DOHH2 (cell line): ENCODE results near the gene EOGT.

Experiments
- H3F3A ChIP-seq: fragments of 200-600 bp; sonication (generic), shearing (Covaris generic); 2 replicates; pipeline ENCODE4 v1.6.0; 2016; ENCODE audit warnings: antibody characterized with exemption, mild to moderate bottlenecking; ENCODE audit not compliant: control insufficient read depth, insufficient read depth
- H3K27ac ChIP-seq: fragments of 200-600 bp; sonication (generic); 2 replicates; pipeline ENCODE4 v1.5.1; 2014; ENCODE audit warnings: low read depth, mild to moderate bottlenecking, low read length, moderate library complexity
- H3K27me3 ChIP-seq: fragments of 200-600 bp; sonication (generic); 2 replicates; pipeline ENCODE4 v1.6.1; 2014; ENCODE audit warnings: mild to moderate bottlenecking, low read length, mixed read lengths; ENCODE audit not compliant: control insufficient read depth
- H3K36me3 ChIP-seq: fragments of 200-600 bp; sonication (generic); 2 replicates; pipeline ENCODE4 v1.6.1; 2014; ENCODE audit warnings: mild to moderate bottlenecking, low read length, moderate library complexity, mixed read lengths; ENCODE audit not compliant: control insufficient read depth
- H3K4me1 ChIP-seq: fragments of 200-600 bp; sonication (generic); 2 replicates; pipeline ENCODE4 v1.6.1; 2014; ENCODE audit warnings: mild to moderate bottlenecking, low read length, mixed read lengths; ENCODE audit not compliant: control insufficient read depth
- H3K4me2 ChIP-seq: fragments of 200-600 bp; sonication (generic); 2 replicates; pipeline ENCODE4 v1.6.0; 2014; ENCODE audit warnings: mild to moderate bottlenecking, low read length, moderate library complexity
- H3K4me3 ChIP-seq: fragments of 200-600 bp; sonication (generic); 2 replicates; pipeline ENCODE4 v1.5.1; 2014; ENCODE audit warnings: mild to moderate bottlenecking, low read length, mixed read lengths
- H3K79me2 ChIP-seq: fragments of 200-600 bp; sonication (generic); 2 replicates; pipeline ENCODE4 v1.6.1; 2014; ENCODE audit warnings: mild to moderate bottlenecking, low read length, mixed read lengths; ENCODE audit not compliant: control insufficient read depth
- H3K9me2 ChIP-seq: fragments of 200-600 bp; sonication (generic); replicated peaks from 2 replicates; pipeline ENCODE4 v1.6.1; 2014; ENCODE audit warnings: mild to moderate bottlenecking, low read length, mixed read lengths; ENCODE audit not compliant: control insufficient read depth
- H3K9me3 ChIP-seq: fragments of 200-600 bp; sonication (generic); 2 replicates; pipeline ENCODE4 v1.6.1; 2014; ENCODE audit warnings: antibody characterized with exemption, low read length, mixed read lengths; ENCODE audit not compliant: control insufficient read depth, insufficient read depth
- H4K20me1 ChIP-seq: fragments of 200-600 bp; sonication (generic); 2 replicates; pipeline ENCODE4 v1.6.0; 2014; ENCODE audit warnings: low read depth, mild to moderate bottlenecking, antibody characterized with exemption, low read length, moderate library complexity; ENCODE audit not compliant: control insufficient read depth, insufficient read depth
- CTCF ChIP-seq: fragments of 200-600 bp; sonication (generic); IDR thresholded peaks from one replicate; pipeline ENCODE4 v1.5.1; 2014; ENCODE audit warnings: antibody characterized with exemption, mild to moderate bottlenecking, low read depth, low read length; ENCODE audit not compliant: poor library complexity, severe bottlenecking
- EZH2phosphoT487 ChIP-seq: fragments of 200-600 bp; sonication (generic); IDR thresholded peaks from 2 replicates; pipeline ENCODE4 v1.6.1; 2017; ENCODE audit warnings: borderline replicate concordance, mild to moderate bottlenecking, antibody characterized with exemption, low read length, moderate library complexity, mixed read lengths

EOGT gene

GRCh38 chr3:69011096-69011730 lies 2.3 kb downstream of the EOGT start:
- TF ChIP-seq EZH2phosphoT487 (no peak), CTCF (no peak)
- H3K9me3 ChIP-seq = no peaks in the 10 kb centered on the region
- peaks cover 27% of the 10 kb centered on the region for H3K4me1 ChIP-seq
- H3K79me2 ChIP-seq = no peaks in the 10 kb centered on the region; the same call in 1 of the 2 replicates
- H3K9me2 ChIP-seq = no peaks in the 10 kb centered on the region
- no peak overlapping the region for H3K4me2 ChIP-seq
- no peak overlapping the region for H3K27ac ChIP-seq
- no peak overlapping the region for H3K4me3 ChIP-seq
- no peaks in the 10 kb centered on the region for H3F3A ChIP-seq
- H4K20me1 ChIP-seq = no peaks in the 10 kb centered on the region; the same call in 1 of the 2 replicates
- H3K36me3 ChIP-seq = peaks cover 7% of the 10 kb centered on the region; the same call in 1 of the 2 replicates
- no peaks in the 10 kb centered on the region for H3K27me3 ChIP-seq

GRCh38 chr3:69009559-69010410 lies 3.7 kb downstream of the EOGT start:
- peaks cover 17% of the 10 kb centered on the region for H3K4me1 ChIP-seq
- H3K27me3 ChIP-seq = no peaks in the 10 kb centered on the region
- H3K27ac ChIP-seq = no peak overlapping the region
- no peaks in the 10 kb centered on the region for H3F3A ChIP-seq
- peaks cover 7% of the 10 kb centered on the region; the same call in 1 of the 2 replicates for H3K36me3 ChIP-seq
- H4K20me1 ChIP-seq = no peaks in the 10 kb centered on the region; the same call in 1 of the 2 replicates
- H3K79me2 ChIP-seq = no peaks in the 10 kb centered on the region; the same call in 1 of the 2 replicates
- H3K4me2 ChIP-seq = no peak overlapping the region
- TF ChIP-seq EZH2phosphoT487 = no peak
- TF ChIP-seq CTCF = no peak
- H3K9me2 ChIP-seq = no peaks in the 10 kb centered on the region
- no peak overlapping the region for H3K4me3 ChIP-seq
- H3K9me3 ChIP-seq = no peaks in the 10 kb centered on the region

GRCh38 chr3:69008980-69009379 lies 4.5 kb downstream of the EOGT start:
- Histone ChIP-seq H3K4me1 (peaks cover 9% of the 10 kb centered on the region), H3K27me3 (no peaks in the 10 kb centered on the region), H3K9me2 (no peaks in the 10 kb centered on the region), H3K4me2 (no peak overlapping the region), H3K27ac (no peak overlapping the region), H4K20me1 (no peaks in the 10 kb centered on the region; the same call in 1 of the 2 replicates), H3K79me2 (no peaks in the 10 kb centered on the region), H3K36me3 (peaks cover 8% of the 10 kb centered on the region; the same call in 1 of the 2 replicates), H3F3A (no peaks in the 10 kb centered on the region), H3K9me3 (no peaks in the 10 kb centered on the region), H3K4me3 (no peak overlapping the region)
- TF ChIP-seq EZH2phosphoT487 (no peak), CTCF (no peak)
